K562 (cell line): ENCODE data around the gene LMBR1. TPM values are rescaled to one million over a fixed set of nuclear protein-coding genes. Genes with fewer than 3 reads are reported as not detected.

ENCODE experiments used
- BCL6 ChIP-seq: fragments of 250-450 bp; sonication (Bioruptor Pico); IDR thresholded peaks from 2 replicates; pipeline ENCODE4 v1.4.0; 2020
- SMC3 ChIP-seq: conservative IDR thresholded peaks from 2 replicates; pipeline ENCODE4 v1.6.1; 2011; ENCODE audit warnings: low read depth, low read length, improper control_type of control experiment; ENCODE audit not compliant: insufficient read depth
- ZNF347 ChIP-seq: fragments of 450-650 bp; formaldehyde crosslinking; IDR thresholded peaks from 2 replicates; pipeline ENCODE4 v1.4.0; 2020; ENCODE audit warnings: low read depth, mild to moderate bottlenecking, moderate library complexity
- ZNF407 ChIP-seq: fragments of 450-650 bp; IDR thresholded peaks from 2 replicates; pipeline ENCODE4 v1.6.1; 2016; ENCODE audit warnings: low read depth
- polyA plus RNA-seq, 8 experiments: library from polyadenylated mRNA; depleted of rRNA in 4 of 8; stranded (reverse) in 5 of 8; unstranded in 3 of 8; fragments of >200 nt; fragmentation: Nextera tagmentation in 2 of 8; fragmentation: Illumina TruSeq in 1 of 8; extraction: Ambion mirVana in 2 of 8; extraction: Trizol in 1 of 8; gene quantifications; 2 replicates each; pipeline versions ENCODE4 v1.2.1 to v1.2.3, GENCODE V29; 2011 to 2014; ENCODE audit warnings: inconsistent platforms in 1 of 8, missing spikeins in 1 of 8
- total RNA-seq, 7 experiments: library from RNA; depleted of rRNA in 6 of 7; stranded (reverse); fragments of >200 nt in 6 of 7; fragmentation: Illumina TruSeq in 2 of 7; extraction: Trizol in 2 of 7; gene quantifications; 2 replicates each; pipeline versions ENCODE4 v1.2.1 to v1.2.3, GENCODE V29; 2011 to 2021; ENCODE audit warnings: low replicate concordance in 1 of 7

Gene LMBR1
- total and polyA plus RNA-seq, 9 of the 15 experiments (the other 6 are each of a cell fraction or from before 2014, with no cell fraction given) = 7.7 to 90.0 (median 59.9) TPM

DNA sequence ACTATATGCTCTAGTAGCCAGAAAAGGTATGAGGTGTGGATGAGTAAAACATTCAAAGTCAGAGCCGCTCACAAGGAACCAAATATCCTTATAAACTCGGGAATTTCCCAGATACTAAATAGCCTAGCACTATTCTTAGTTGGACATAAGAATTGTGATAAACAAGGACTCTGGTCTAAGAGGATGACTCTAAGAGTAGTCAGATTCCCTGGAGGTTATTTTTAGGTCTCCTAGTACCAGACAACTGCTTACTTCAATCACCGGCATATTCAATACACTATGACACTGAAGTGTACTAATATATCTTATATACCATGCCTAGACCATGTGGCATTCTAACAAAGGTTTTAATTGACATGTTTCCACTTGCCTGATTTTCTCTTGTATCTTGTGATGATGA, 56.5 kb downstream of the LMBR1 start (continued):
- TF ChIP-seq ZNF407 (no peak), ZNF347 (no peak), BCL6 (no peak), SMC3 (no peak)
